OCI-LY1 (cell line): ENCODE data around the gene KIAA0586.

ENCODE experiments used
- CTCF ChIP-seq: fragments of 200-600 bp; sonication (generic), shearing (Covaris generic); IDR thresholded peaks from 2 replicates; pipeline ENCODE4 v1.5.1; 2017; ENCODE audit warnings: mild to moderate bottlenecking, antibody characterized with exemption, low read length, moderate library complexity, mixed read lengths
- EZH2 ChIP-seq: fragments of 200-600 bp; sonication (generic), shearing (Covaris generic); IDR thresholded peaks from 2 replicates; pipeline ENCODE4 v1.8.0; 2017; ENCODE audit warnings: borderline replicate concordance, mixed run types, mild to moderate bottlenecking, antibody characterized with exemption, low read length, moderate library complexity, mixed read lengths

GRCh38 chr14:58398495-58398894 is 29.0 kb upstream of the KIAA0586 start:
- TF ChIP-seq CTCF: no peak
- TF ChIP-seq EZH2: no peak
